Measurements from ENCODE around the gene NCAN. TPM values are rescaled to one million over a fixed set of nuclear protein-coding genes. Genes with fewer than 3 reads are reported as not detected.

NCAN gene
- total RNA-seq, 1 donor from 2014 or later = 0.14 TPM

DNA sequence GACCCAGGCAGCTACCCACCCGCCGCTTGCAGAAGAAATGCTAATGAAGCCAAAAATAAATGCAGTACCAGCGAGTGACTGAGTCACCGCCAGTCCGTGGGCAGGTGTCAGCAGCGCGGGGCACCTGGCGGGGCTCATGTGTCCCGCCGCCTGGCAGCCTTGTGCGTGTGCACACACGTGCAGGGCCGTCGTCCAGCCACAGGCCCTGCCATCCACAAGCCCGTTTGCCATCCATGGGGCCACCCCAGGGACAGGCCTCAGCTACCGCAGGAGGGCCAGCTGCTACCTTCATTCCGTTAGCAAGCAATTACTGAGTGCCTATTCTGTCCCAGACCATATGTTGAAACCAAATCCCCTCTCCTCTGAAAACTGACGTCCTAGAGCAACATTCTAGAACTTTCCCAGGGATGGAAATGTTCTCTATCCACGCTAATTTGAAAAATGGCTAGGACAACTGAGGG lies 20.5 kb downstream of the NCAN start:
- Histone ChIP-seq H3K4me3 (ENCODE audit: insufficient read depth, low read depth, low read length) (no peak overlapping the region), H4K20me1 (ENCODE audit: insufficient read depth, low read length) (no peaks in the 10 kb centered on the region), H2AFZ (ENCODE audit: low read depth, low read length) (no peak overlapping the region), H3K4me2 (ENCODE audit: low read length) (no peak overlapping the region), H3K27me3 (ENCODE audit: insufficient read depth, low read length) (peaks cover 4% of the 10 kb centered on the region), H3K9me3 (ENCODE audit: insufficient read depth, low read depth, low read length) (peaks cover 15% of the 10 kb centered on the region), H3K79me2 (ENCODE audit: insufficient read depth, low read length) (no peaks in the 10 kb centered on the region), H3K4me1 (ENCODE audit: insufficient read depth, low read length) (no peaks in the 10 kb centered on the region), H3K9ac (ENCODE audit: low read length) (no peak overlapping the region), H3K36me3 (ENCODE audit: insufficient read depth, low read length) (no peaks in the 10 kb centered on the region), H3K27ac (ENCODE audit: low read depth, low read length) (no peak overlapping the region)
- no peak for DNase-seq (ENCODE audit: low read depth)
- Mint-ChIP-seq H3K4me1 (ENCODE audit: low read depth, unreplicated experiment) (no peaks in the 10 kb centered on the region), H3K9me3 (ENCODE audit: unreplicated experiment) (peaks cover 23% of the 10 kb centered on the region), H3K4me3 (ENCODE audit: unreplicated experiment) (no peak overlapping the region), H3K27me3 (ENCODE audit: low read depth, unreplicated experiment) (peaks cover 29% of the 10 kb centered on the region), H3K27ac (ENCODE audit: unreplicated experiment) (no peak overlapping the region), H3K36me3 (ENCODE audit: low read depth, unreplicated experiment) (peaks cover 5% of the 10 kb centered on the region)
- TF ChIP-seq, protein P1, sequence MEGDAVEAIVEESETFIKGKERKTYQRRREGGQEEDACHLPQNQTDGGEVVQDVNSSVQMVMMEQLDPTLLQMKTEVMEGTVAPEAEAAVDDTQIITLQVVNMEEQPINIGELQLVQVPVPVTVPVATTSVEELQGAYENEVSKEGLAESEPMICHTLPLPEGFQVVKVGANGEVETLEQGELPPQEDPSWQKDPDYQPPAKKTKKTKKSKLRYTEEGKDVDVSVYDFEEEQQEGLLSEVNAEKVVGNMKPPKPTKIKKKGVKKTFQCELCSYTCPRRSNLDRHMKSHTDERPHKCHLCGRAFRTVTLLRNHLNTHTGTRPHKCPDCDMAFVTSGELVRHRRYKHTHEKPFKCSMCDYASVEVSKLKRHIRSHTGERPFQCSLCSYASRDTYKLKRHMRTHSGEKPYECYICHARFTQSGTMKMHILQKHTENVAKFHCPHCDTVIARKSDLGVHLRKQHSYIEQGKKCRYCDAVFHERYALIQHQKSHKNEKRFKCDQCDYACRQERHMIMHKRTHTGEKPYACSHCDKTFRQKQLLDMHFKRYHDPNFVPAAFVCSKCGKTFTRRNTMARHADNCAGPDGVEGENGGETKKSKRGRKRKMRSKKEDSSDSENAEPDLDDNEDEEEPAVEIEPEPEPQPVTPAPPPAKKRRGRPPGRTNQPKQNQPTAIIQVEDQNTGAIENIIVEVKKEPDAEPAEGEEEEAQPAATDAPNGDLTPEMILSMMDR (IDR thresholded peaks at IDR 0.05; ENCODE audit: insufficient read depth, low read depth, low read length) = no peak
- no peak for TF ChIP-seq EZH2 (IDR thresholded peaks at IDR 0.05; ENCODE audit: insufficient read depth, low read length)
- FAIRE-seq = no peak

DNA sequence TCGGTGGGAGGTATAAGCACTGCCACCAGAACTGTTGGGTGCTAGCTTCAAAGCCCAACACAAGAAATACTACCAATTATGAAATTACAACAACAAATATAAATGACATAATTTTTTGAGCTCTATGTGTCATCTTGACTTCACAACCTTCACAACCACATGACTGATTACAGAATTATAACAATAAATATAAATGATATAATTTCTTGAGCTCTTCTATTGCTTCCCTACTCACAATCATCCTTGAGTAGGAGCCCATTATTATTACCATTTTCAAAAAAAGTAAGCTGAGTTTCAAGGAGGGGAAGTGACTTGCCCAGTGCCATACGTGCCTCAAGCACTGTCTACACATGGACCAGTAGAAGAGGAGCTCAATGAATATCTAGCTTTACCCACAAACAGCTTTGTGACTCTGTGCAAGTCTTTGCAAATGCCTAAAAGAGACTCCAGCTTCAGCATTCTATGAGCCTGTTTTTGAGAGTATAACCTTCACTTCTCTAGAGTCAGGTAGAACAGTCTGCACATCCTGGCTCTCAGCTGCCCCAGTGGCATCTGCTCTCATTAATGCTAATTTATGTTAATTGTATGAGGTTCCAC lies 22.6 kb downstream of the NCAN start:
- no peak overlapping the region for H2AFZ ChIP-seq (ENCODE audit: low read depth, low read length)
- Mint-ChIP-seq H3K4me1 (ENCODE audit: low read depth, unreplicated experiment) (no peaks in the 10 kb centered on the region), H3K4me3 (ENCODE audit: unreplicated experiment) (no peak overlapping the region), H3K36me3 (ENCODE audit: low read depth, unreplicated experiment) (peaks cover 5% of the 10 kb centered on the region), H3K9me3 (ENCODE audit: unreplicated experiment) (peaks cover 19% of the 10 kb centered on the region), H3K27ac (ENCODE audit: unreplicated experiment) (no peak overlapping the region), H3K27me3 (ENCODE audit: low read depth, unreplicated experiment) (peaks cover 23% of the 10 kb centered on the region)
- H3K9me3 ChIP-seq (ENCODE audit: insufficient read depth, low read depth, low read length) = peaks cover 15% of the 10 kb centered on the region
- H3K36me3 ChIP-seq (ENCODE audit: insufficient read depth, low read length) = no peaks in the 10 kb centered on the region
- H3K27me3 ChIP-seq (ENCODE audit: insufficient read depth, low read length) = no peaks in the 10 kb centered on the region
- DNase-seq (ENCODE audit: low read depth) (no peak), FAIRE-seq (no peak)
- H3K79me2 ChIP-seq (ENCODE audit: insufficient read depth, low read length) = no peaks in the 10 kb centered on the region
- no peak overlapping the region for H3K9ac ChIP-seq (ENCODE audit: low read length)
- no peak overlapping the region for H3K4me3 ChIP-seq (ENCODE audit: insufficient read depth, low read depth, low read length)
- no peak overlapping the region for H3K4me2 ChIP-seq (ENCODE audit: low read length)
- H4K20me1 ChIP-seq (ENCODE audit: insufficient read depth, low read length) = no peaks in the 10 kb centered on the region
- H3K27ac ChIP-seq (ENCODE audit: low read depth, low read length) = no peak overlapping the region
- H3K4me1 ChIP-seq (ENCODE audit: insufficient read depth, low read length) = no peaks in the 10 kb centered on the region
- TF ChIP-seq, protein P1 (IDR thresholded peaks at IDR 0.05; ENCODE audit: insufficient read depth, low read depth, low read length) = no peak
- TF ChIP-seq EZH2 (IDR thresholded peaks at IDR 0.05; ENCODE audit: insufficient read depth, low read length) = no peak

DNA sequence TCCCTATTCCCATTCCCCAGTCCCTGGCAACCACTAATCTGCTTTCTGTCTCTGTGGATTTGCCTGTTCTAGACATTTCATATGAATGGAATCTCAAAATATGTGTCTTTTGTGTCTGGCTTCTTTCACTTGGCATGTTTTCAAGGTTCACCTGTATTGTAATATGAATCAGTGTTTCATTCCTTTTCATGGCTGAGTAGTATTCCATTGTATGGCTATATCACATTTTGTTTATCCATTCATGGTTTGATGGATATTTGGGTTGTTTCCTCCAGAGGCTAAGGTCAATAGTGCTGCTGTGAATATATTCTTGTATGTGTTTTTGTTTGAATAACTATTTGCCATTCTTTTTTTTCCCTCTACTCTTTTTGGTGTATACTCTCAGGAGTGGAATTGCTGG lies 24.4 kb downstream of the NCAN start:
- H3K4me3 ChIP-seq (ENCODE audit: insufficient read depth, low read depth, low read length) = no peak overlapping the region
- H3K27ac Mint-ChIP-seq (ENCODE audit: unreplicated experiment) = no peak overlapping the region
- no peak overlapping the region for H3K9ac ChIP-seq (ENCODE audit: low read length)

More for the DNA sequence above, 24.4 kb downstream of the NCAN start:
- Histone ChIP-seq H3K27ac (ENCODE audit: low read depth, low read length) (no peak overlapping the region), H3K36me3 (ENCODE audit: insufficient read depth, low read length) (no peaks in the 10 kb centered on the region), H3K4me2 (ENCODE audit: low read length) (no peak overlapping the region), H4K20me1 (ENCODE audit: insufficient read depth, low read length) (no peaks in the 10 kb centered on the region), H3K27me3 (ENCODE audit: insufficient read depth, low read length) (no peaks in the 10 kb centered on the region), H3K4me1 (ENCODE audit: insufficient read depth, low read length) (no peaks in the 10 kb centered on the region), H3K79me2 (ENCODE audit: insufficient read depth, low read length) (no peaks in the 10 kb centered on the region), H2AFZ (ENCODE audit: low read depth, low read length) (no peak overlapping the region), H3K9me3 (ENCODE audit: insufficient read depth, low read depth, low read length) (peaks cover 15% of the 10 kb centered on the region)
- peaks cover 29% of the 10 kb centered on the region for H3K27me3 Mint-ChIP-seq (ENCODE audit: low read depth, unreplicated experiment)
- no peak for FAIRE-seq
- no peak for TF ChIP-seq EZH2 (IDR thresholded peaks at IDR 0.05; ENCODE audit: insufficient read depth, low read length)
- TF ChIP-seq, protein P1 (IDR thresholded peaks at IDR 0.05; ENCODE audit: insufficient read depth, low read depth, low read length) = no peak
- peaks cover 19% of the 10 kb centered on the region for H3K9me3 Mint-ChIP-seq (ENCODE audit: unreplicated experiment)
- no peak for DNase-seq (ENCODE audit: low read depth)
- H3K4me3 Mint-ChIP-seq (ENCODE audit: unreplicated experiment) = no peak overlapping the region
- no peaks in the 10 kb centered on the region for H3K4me1 Mint-ChIP-seq (ENCODE audit: low read depth, unreplicated experiment)
- peaks cover 5% of the 10 kb centered on the region for H3K36me3 Mint-ChIP-seq (ENCODE audit: low read depth, unreplicated experiment)

All from astrocyte (in vitro differentiated cells and primary cell).